Endothelial cell of umbilical vein (primary cell): ENCODE results near the gene MTARC1. TPM values are rescaled to one million over a fixed set of nuclear protein-coding genes. Genes with fewer than 3 reads are reported as not detected.

ENCODE experiments used
- BruUV-seq: library from RNA; stranded (reverse); fragments of 400-500 nt; replicated peaks from 2 replicates; lab custom pipeline; 2021; lab: Mats Ljungman, UMichigan
- CTCF ChIA-PET: fragments of 300-600, 350-600 bp; sonication (Branson Sonifier 250); formaldehyde crosslinking; loops from one replicate; lab custom pipeline; 2021; ENCODE audit warnings: antibody characterized with exemption, inconsistent platforms; lab: Charles Lee
- POLR2A ChIA-PET: fragments of 300-600, 350-600 bp; sonication (Branson Sonifier 250); formaldehyde crosslinking; loops from one replicate; lab custom pipeline; 2021; ENCODE audit warnings: antibody characterized with exemption, inconsistent platforms; lab: Charles Lee
- DNase-seq: peaks from one replicate; pipeline ENCODE4 v3.0.0-alpha.2; 2011; ENCODE audit warnings: low read depth, low spot score
- FAIRE-seq: peaks from 2 replicates; lab custom pipeline; 2011; peaks lifted over from hg19 to GRCh38; lab: Jason Lieb, UNC
- H2AFZ ChIP-seq: 2 replicates; pipeline ENCODE4 v1.6.0; 2012; ENCODE audit warnings: low read depth, low read length, control low read depth, inconsistent platforms
- H3K27ac ChIP-seq: 2 replicates; pipeline ENCODE4 v1.5.1; 2011; ENCODE audit warnings: low read depth, mild to moderate bottlenecking, control low read depth, low read length, moderate library complexity; ENCODE audit not compliant: insufficient read depth
- H3K27me3 ChIP-seq, 2 experiments: 2 replicates each; pipeline versions ENCODE4 v1.6.0 to v1.6.1; 2011; ENCODE audit warnings: low read length in 2 of 2, mixed read lengths in 1 of 2; ENCODE audit not compliant: control insufficient read depth in 2 of 2, insufficient read depth in 2 of 2
- H3K36me3 ChIP-seq, 2 experiments: 2 replicates in 1 of 2; 3 replicates in 1 of 2; pipeline ENCODE4 v1.5.1; 2011; ENCODE audit warnings: low read length in 2 of 2, mild to moderate bottlenecking in 1 of 2, moderate library complexity in 1 of 2; ENCODE audit not compliant: control insufficient read depth in 2 of 2, insufficient read depth in 2 of 2; ENCODE audit errors: extremely low read depth in 1 of 2
- H3K4me1 ChIP-seq: 3 replicates; pipeline ENCODE4 v1.5.1; 2011; ENCODE audit warnings: mild to moderate bottlenecking, low read length; ENCODE audit not compliant: control insufficient read depth, insufficient read depth; ENCODE audit errors: extremely low read depth
- H3K4me2 ChIP-seq: 2 replicates; pipeline ENCODE4 v1.6.1; 2011; ENCODE audit warnings: low read length, control low read depth, mixed read lengths; ENCODE audit not compliant: insufficient read depth
- H3K4me3 ChIP-seq, 3 experiments: fragments of 200-600 bp in 1 of 3; sonication (generic), shearing (Covaris generic) in 1 of 3; replicated peaks in 1 of 3; 2 replicates each; pipeline ENCODE4 v1.5.1; 2011 to 2016; ENCODE audit warnings: control low read depth in 3 of 3, low read length in 3 of 3, mild to moderate bottlenecking in 2 of 3, inconsistent platforms in 1 of 3, low read depth in 1 of 3, moderate library complexity in 1 of 3; ENCODE audit not compliant: insufficient read depth in 1 of 3
- H3K79me2 ChIP-seq: 2 replicates; pipeline ENCODE4 v1.6.0; 2012; ENCODE audit warnings: low read length, inconsistent platforms; ENCODE audit not compliant: control insufficient read depth, insufficient read depth
- H3K9ac ChIP-seq: replicated peaks from 2 replicates; pipeline ENCODE3; 2011; ENCODE audit warnings: low read length, control low read depth; ENCODE audit not compliant: insufficient read depth; ENCODE audit errors: extremely low read depth
- H3K9me1 ChIP-seq: replicated peaks from 3 replicates; pipeline ENCODE4 v1.6.0; 2011; ENCODE audit warnings: mild to moderate bottlenecking, low read length; ENCODE audit not compliant: control insufficient read depth, insufficient read depth; ENCODE audit errors: extremely low read depth
- H3K9me3 ChIP-seq: replicated peaks from 2 replicates; pipeline ENCODE4 v1.5.1; 2012; ENCODE audit warnings: low read length, inconsistent platforms; ENCODE audit not compliant: control insufficient read depth, insufficient read depth
- H4K20me1 ChIP-seq: replicated peaks from 2 replicates; pipeline ENCODE3; 2011; ENCODE audit warnings: mild to moderate bottlenecking, low read length; ENCODE audit not compliant: control insufficient read depth, insufficient read depth; ENCODE audit errors: extremely low read depth
- CTCF ChIP-seq, 2 donors: IDR thresholded peaks; 1 replicate in 1 of 2; 2 replicates in 1 of 2; pipeline ENCODE4 v1.5.1; 2011; ENCODE audit warnings: low read length in 2 of 2, mild to moderate bottlenecking in 2 of 2, moderate library complexity in 2 of 2, control low read depth in 1 of 2, inconsistent platforms in 1 of 2, low read depth in 1 of 2; ENCODE audit not compliant: insufficient read depth in 1 of 2; ENCODE audit errors: extremely low read depth in 1 of 2
- EZH2 ChIP-seq: IDR thresholded peaks from 2 replicates; pipeline ENCODE4 v1.6.1; 2012; ENCODE audit warnings: borderline replicate concordance, low read depth, mild to moderate bottlenecking, moderate library complexity, low read length, inconsistent platforms; ENCODE audit not compliant: severe bottlenecking
- FOS ChIP-seq: IDR thresholded peaks from 2 replicates; pipeline ENCODE4 v1.6.1; 2011; ENCODE audit warnings: mild to moderate bottlenecking, low read length, moderate library complexity, borderline replicate concordance; ENCODE audit not compliant: insufficient read depth
- GATA2 ChIP-seq: IDR thresholded peaks from 2 replicates; pipeline ENCODE4 v1.7.0; 2011; ENCODE audit warnings: low read depth, mild to moderate bottlenecking, moderate library complexity, mixed read lengths, low read length; ENCODE audit not compliant: insufficient read length, insufficient read depth
- JUN ChIP-seq: IDR thresholded peaks from 2 replicates; pipeline ENCODE4 v1.6.1; 2011; ENCODE audit warnings: borderline replicate concordance, low read depth; ENCODE audit not compliant: insufficient read length, insufficient read depth
- MAX ChIP-seq: IDR thresholded peaks from 2 replicates; pipeline ENCODE4 v1.6.1; 2011; ENCODE audit not compliant: insufficient read depth, insufficient read length
- MYC ChIP-seq: IDR thresholded peaks from one replicate; pipeline ENCODE4 v1.6.1; 2011; ENCODE audit warnings: mild to moderate bottlenecking, low read depth, low read length
- POLR2A ChIP-seq: IDR thresholded peaks from 2 replicates; pipeline ENCODE4 v1.6.1; 2012; ENCODE audit warnings: low read depth, mild to moderate bottlenecking, control low read depth, low read length
- POLR2AphosphoS5 ChIP-seq: IDR thresholded peaks from 2 replicates; pipeline ENCODE4 v1.6.1; 2012; ENCODE audit warnings: low read depth, mild to moderate bottlenecking, control low read depth, low read length, moderate library complexity; ENCODE audit not compliant: insufficient read depth
- dilution Hi-C: fragments of 300-500 bp; cut with MboI; formaldehyde crosslinking; loops from one replicate; pipeline ENCODE4 v1.15.0; 2019; ENCODE audit warnings: low sequenced_read_pairs; ENCODE audit not compliant: extremely low pct_ligation_motif_present
- intact Hi-C: fragments of 100-400 bp; cut with micrococcal nuclease; formaldehyde crosslinking; loops from one replicate; pipeline ENCODE4 v1.10.0; 2022
- polyA plus RNA-seq, 4 experiments: library from polyadenylated mRNA; depleted of rRNA in 3 of 4; stranded (reverse) in 3 of 4; unstranded in 1 of 4; fragments of >200 nt; gene quantifications; 2 replicates each; pipeline versions ENCODE4 v1.2.1 to v1.2.3, GENCODE V29; 2011 to 2012; ENCODE audit warnings: missing spikeins in 1 of 4
- total RNA-seq: library from RNA; stranded (reverse); gene quantifications from 2 replicates; pipeline ENCODE4 v1.2.3, GENCODE V29; 2021

The MTARC1 gene
- total and polyA plus RNA-seq, 2 donors (not counting 3 experiments of a cell fraction or from before 2014, with no cell fraction given) = 0.43 to 3.5 TPM

- no peak for TF ChIP-seq POLR2A
- TF ChIP-seq MYC = no peak
- TF ChIP-seq POLR2AphosphoS5 = no peak
- TF ChIP-seq MAX = no peak
- no peak for TF ChIP-seq EZH2
- TF ChIP-seq FOS = no peak
- no peak for TF ChIP-seq CTCF (IDR thresholded peaks at IDR 0.05; ENCODE audit: extremely low read depth in 1 of 2, insufficient read depth in 1 of 2, low read depth in 1 of 2, low read length in 2 of 2)
- TF ChIP-seq JUN = no peak
- no peak for TF ChIP-seq GATA2
- H2AFZ ChIP-seq = no peak overlapping the region
- no peaks in the 10 kb centered on the region for H3K79me2 ChIP-seq
- CTCF ChIA-PET = no interaction called here
- no peak for FAIRE-seq
- no peaks in the 10 kb centered on the region for H3K9me3 ChIP-seq
- H3K4me3 ChIP-seq = no peak overlapping the region
- H3K27me3 ChIP-seq = no peaks in the 10 kb centered on the region
- peaks cover 4% of the 10 kb centered on the region for H3K4me1 ChIP-seq
- DNase-seq = peak; percentile 20
- POLR2A ChIA-PET = no interaction called here
- BruUV-seq = no TSS peak
- H3K36me3 ChIP-seq = no peaks in the 10 kb centered on the region
- no peak overlapping the region for H3K9ac ChIP-seq
- H4K20me1 ChIP-seq = no peaks in the 10 kb centered on the region
- intact Hi-C loops = no loop called here
- H3K9me1 ChIP-seq = no peaks in the 10 kb centered on the region
- dilution Hi-C loops = no loop called here
- no peak overlapping the region for H3K4me2 ChIP-seq
- no peak overlapping the region for H3K27ac ChIP-seq
Measured at GRCh38 chr1:220825819-220826551, 39.3 kb downstream of the MTARC1 start.
